MCF 10A (cell line): ENCODE measurements around the gene MYOM1. TPM values are rescaled to one million over a fixed set of nuclear protein-coding genes. Genes with fewer than 3 reads are reported as not detected.

Experiments
- BruUV-seq: library from RNA; stranded (reverse); fragments of 400-500 nt; replicated peaks from 2 replicates; lab custom pipeline; 2021; lab: Mats Ljungman, UMichigan
- CTCF ChIA-PET: fragments of 300-600 bp; sonication (Branson Sonifier 250); formaldehyde crosslinking; extraction: SDS; loops from one replicate; lab custom pipeline; 2021; ENCODE audit warnings: antibody characterized with exemption, inconsistent platforms; lab: Yijun Ruan, JAX
- POLR2A ChIA-PET: fragments of 300-600, 350-650 bp; sonication (Branson Sonifier 250); formaldehyde crosslinking; extraction: SDS; loops from one replicate; lab custom pipeline; 2020; ENCODE audit warnings: antibody characterized with exemption, inconsistent platforms; lab: Yijun Ruan, JAX
- DNase-seq: peaks from one replicate; pipeline ENCODE4 v3.0.0-alpha.2; 2018; ENCODE audit not compliant: unreplicated experiment
- H3K27ac Mint-ChIP-seq: one replicate; pipeline ENCODE4 v1.8.0; 2022; ENCODE audit warnings: mild to moderate bottlenecking, low read depth, mixed read lengths; ENCODE audit not compliant: unreplicated experiment
- H3K27me3 Mint-ChIP-seq: one replicate; pipeline ENCODE4 v1.8.0; 2022; ENCODE audit warnings: mixed read lengths; ENCODE audit not compliant: insufficient read depth, unreplicated experiment
- H3K36me3 Mint-ChIP-seq: one replicate; pipeline ENCODE4 v1.8.0; 2022; ENCODE audit warnings: mild to moderate bottlenecking, moderate library complexity, mixed read lengths; ENCODE audit not compliant: insufficient read depth, unreplicated experiment
- H3K4me1 Mint-ChIP-seq: one replicate; pipeline ENCODE4 v1.8.0; 2022; ENCODE audit warnings: mixed read lengths; ENCODE audit not compliant: insufficient read depth, unreplicated experiment
- H3K4me3 Mint-ChIP-seq: one replicate; pipeline ENCODE4 v1.8.0; 2022; ENCODE audit warnings: mild to moderate bottlenecking, moderate library complexity, mixed read lengths; ENCODE audit not compliant: unreplicated experiment
- H3K9me3 Mint-ChIP-seq: one replicate; pipeline ENCODE4 v1.8.0; 2022; ENCODE audit warnings: mixed read lengths; ENCODE audit not compliant: unreplicated experiment
- CTCF ChIP-seq: fragments of 200-600 bp; IDR thresholded peaks from one replicate; pipeline ENCODE4 v1.8.0; 2022; ENCODE audit warnings: antibody characterized with exemption, mild to moderate bottlenecking; ENCODE audit not compliant: unreplicated experiment
- intact Hi-C: fragments of 100-400 bp; cut with micrococcal nuclease; formaldehyde crosslinking; loops from 2 replicates; pipeline ENCODE4 v1.14.1; 2022
- total RNA-seq: library from RNA; stranded (reverse); gene quantifications from 2 replicates; pipeline ENCODE4 v1.2.3, GENCODE V29; 2022

Gene MYOM1
- total RNA-seq, 1 experiment from 2014 or later = 0.21 TPM

- H3K27ac Mint-ChIP-seq = no peak overlapping the region
- H3K36me3 Mint-ChIP-seq = peaks cover 7% of the 10 kb centered on the region
- peaks cover 6% of the 10 kb centered on the region for H3K4me1 Mint-ChIP-seq
- ChIA-PET CTCF (interaction anchor here (0.5 to 1.0 kb wide), 4 partner anchors 8 to 125 kb away, joined by 3 to 6 read pairs (median 3); no protein-coding TSS in a partner anchor), POLR2A (interaction anchor here (0.9 kb wide), 1 partner anchor 191 kb away, joined by 3 read pairs; no protein-coding TSS in a partner anchor)
- no peaks in the 10 kb centered on the region for H3K27me3 Mint-ChIP-seq
- H3K9me3 Mint-ChIP-seq = peaks cover 17% of the 10 kb centered on the region
- no peak for TF ChIP-seq CTCF
- H3K4me3 Mint-ChIP-seq = no peak overlapping the region
- intact Hi-C loops = no loop called here
- DNase-seq = peak; percentile 26
- no TSS peak for BruUV-seq
Measured at GRCh38 chr18:3055186-3055728, 164.5 kb downstream of the MYOM1 start.

- Mint-ChIP-seq H3K4me1 (peaks cover 6% of the 10 kb centered on the region), H3K27me3 (no peaks in the 10 kb centered on the region), H3K4me3 (no peak overlapping the region), H3K9me3 (peaks cover 17% of the 10 kb centered on the region), H3K36me3 (peaks cover 7% of the 10 kb centered on the region), H3K27ac (no peak overlapping the region)
- ChIA-PET POLR2A (interaction anchor here (0.9 kb wide), 1 partner anchor 191 kb away, joined by 3 read pairs; no protein-coding TSS in a partner anchor), CTCF (interaction anchor here (0.9 kb wide), 1 partner anchor 125 kb away, joined by 6 read pairs; no protein-coding TSS in a partner anchor)
- no peak for DNase-seq
- intact Hi-C loops = no loop called here
- no peak for TF ChIP-seq CTCF
- no TSS peak for BruUV-seq
Measured at GRCh38 chr18:3054780-3055179, 165.0 kb downstream of the MYOM1 start.

GRCh38 chr18:3054214-3054613 lies 165.6 kb downstream of the MYOM1 start:
- TF ChIP-seq CTCF = no peak
- Mint-ChIP-seq H3K9me3 (peaks cover 17% of the 10 kb centered on the region), H3K27me3 (no peaks in the 10 kb centered on the region), H3K27ac (no peak overlapping the region), H3K4me1 (peaks cover 6% of the 10 kb centered on the region), H3K36me3 (peaks cover 7% of the 10 kb centered on the region), H3K4me3 (no peak overlapping the region)
- ChIA-PET POLR2A (interaction anchor here (0.9 kb wide), 1 partner anchor 192 kb away, joined by 3 read pairs; no protein-coding TSS in a partner anchor), CTCF (interaction anchor here (1.0 kb wide), 1 partner anchor 9 kb away, joined by 3 read pairs; no protein-coding TSS in a partner anchor)
- no peak for DNase-seq
- BruUV-seq = no TSS peak
- intact Hi-C loops = no loop called here

GRCh38 chr18:3053081-3053480 lies 166.7 kb downstream of the MYOM1 start:
- ChIA-PET POLR2A (interaction anchor here (1.2 kb wide), 1 partner anchor 39 kb away, joined by 3 read pairs; no protein-coding TSS in a partner anchor), CTCF (no interaction called here)
- Mint-ChIP-seq H3K36me3 (peaks cover 7% of the 10 kb centered on the region), H3K9me3 (peaks cover 17% of the 10 kb centered on the region), H3K27me3 (no peaks in the 10 kb centered on the region), H3K4me1 (peaks cover 6% of the 10 kb centered on the region), H3K27ac (no peak overlapping the region), H3K4me3 (no peak overlapping the region)
- no TSS peak for BruUV-seq
- intact Hi-C loops = no loop called here
- no peak for TF ChIP-seq CTCF
- no peak for DNase-seq
